ENCODE data around the gene TBL1X. TPM values are rescaled to one million over a fixed set of nuclear protein-coding genes. Genes with fewer than 3 reads are reported as not detected.

Gene TBL1X
- total and polyA plus RNA-seq, 2 of the 13 experiments (the other 11 are each of a cell fraction or from before 2014, with no cell fraction given): 17.6 to 19.9 TPM

DNA sequence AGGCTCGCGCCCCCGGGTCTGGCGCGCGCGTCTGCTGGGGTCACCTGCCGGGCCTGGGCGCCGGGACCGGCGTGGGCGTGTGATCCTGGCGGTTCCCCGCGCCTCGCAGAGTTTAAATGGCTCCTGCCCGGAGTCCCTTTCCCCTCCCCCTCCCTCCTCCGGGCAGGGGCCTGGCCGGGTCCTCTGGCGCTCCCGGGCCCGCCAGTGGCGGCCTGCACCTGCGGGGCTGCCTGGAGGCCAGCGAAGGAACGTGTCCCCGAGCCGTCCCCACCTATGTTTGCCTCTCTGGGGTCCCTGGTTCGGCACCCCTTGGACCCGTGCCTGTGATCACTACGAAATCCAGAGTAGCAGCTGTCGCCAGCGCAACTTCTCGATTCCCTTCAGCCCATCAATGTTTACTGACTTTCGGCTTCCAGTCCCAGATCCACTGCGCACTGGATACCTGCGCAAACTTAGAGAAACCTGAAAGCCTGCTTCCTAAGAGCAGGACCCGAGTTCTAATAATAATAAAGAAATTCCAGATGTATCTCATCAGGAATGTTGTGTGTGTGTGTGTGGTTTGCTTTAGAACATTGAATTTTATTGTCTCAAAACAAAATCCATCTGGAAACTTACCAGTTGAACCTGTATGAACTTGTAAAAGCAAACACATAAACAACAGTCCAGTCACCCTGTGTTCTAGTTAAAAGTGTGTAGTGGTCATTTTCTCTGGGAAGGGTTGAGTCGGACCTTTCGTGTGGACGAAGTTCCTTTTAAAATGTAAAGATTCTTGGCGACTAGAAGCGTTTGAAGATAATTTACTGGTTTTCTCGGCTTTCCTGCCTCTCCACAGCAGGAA lies 322.2 kb downstream of the TBL1X start (continued):
- TF ChIP-seq DMTF1 (CRISPR knock-in tag; IDR thresholded peaks at IDR 0.05) (no peak), MLLT10 (CRISPR knock-in tag; IDR thresholded peaks at IDR 0.05) (no peak), ZNF691 (CRISPR knock-in tag; IDR thresholded peaks at IDR 0.05; ENCODE audit: borderline replicate concordance, low read depth) (no peak), TOPORS (CRISPR knock-in tag; IDR thresholded peaks at IDR 0.05) (no peak), GABPB1 (CRISPR knock-in tag; IDR thresholded peaks at IDR 0.05) (0 out of 2 replicates have a peak, but pooled peaks have one; percentile 12), ZFX (CRISPR knock-in tag; IDR thresholded peaks at IDR 0.05; ENCODE audit: low read depth) (peak; percentile 47; the same call in 1 of the 2 replicates), SIN3B (IDR thresholded peaks at IDR 0.05; ENCODE audit: low read length) (no peak)
- TF ChIP-seq, protein P1, sequence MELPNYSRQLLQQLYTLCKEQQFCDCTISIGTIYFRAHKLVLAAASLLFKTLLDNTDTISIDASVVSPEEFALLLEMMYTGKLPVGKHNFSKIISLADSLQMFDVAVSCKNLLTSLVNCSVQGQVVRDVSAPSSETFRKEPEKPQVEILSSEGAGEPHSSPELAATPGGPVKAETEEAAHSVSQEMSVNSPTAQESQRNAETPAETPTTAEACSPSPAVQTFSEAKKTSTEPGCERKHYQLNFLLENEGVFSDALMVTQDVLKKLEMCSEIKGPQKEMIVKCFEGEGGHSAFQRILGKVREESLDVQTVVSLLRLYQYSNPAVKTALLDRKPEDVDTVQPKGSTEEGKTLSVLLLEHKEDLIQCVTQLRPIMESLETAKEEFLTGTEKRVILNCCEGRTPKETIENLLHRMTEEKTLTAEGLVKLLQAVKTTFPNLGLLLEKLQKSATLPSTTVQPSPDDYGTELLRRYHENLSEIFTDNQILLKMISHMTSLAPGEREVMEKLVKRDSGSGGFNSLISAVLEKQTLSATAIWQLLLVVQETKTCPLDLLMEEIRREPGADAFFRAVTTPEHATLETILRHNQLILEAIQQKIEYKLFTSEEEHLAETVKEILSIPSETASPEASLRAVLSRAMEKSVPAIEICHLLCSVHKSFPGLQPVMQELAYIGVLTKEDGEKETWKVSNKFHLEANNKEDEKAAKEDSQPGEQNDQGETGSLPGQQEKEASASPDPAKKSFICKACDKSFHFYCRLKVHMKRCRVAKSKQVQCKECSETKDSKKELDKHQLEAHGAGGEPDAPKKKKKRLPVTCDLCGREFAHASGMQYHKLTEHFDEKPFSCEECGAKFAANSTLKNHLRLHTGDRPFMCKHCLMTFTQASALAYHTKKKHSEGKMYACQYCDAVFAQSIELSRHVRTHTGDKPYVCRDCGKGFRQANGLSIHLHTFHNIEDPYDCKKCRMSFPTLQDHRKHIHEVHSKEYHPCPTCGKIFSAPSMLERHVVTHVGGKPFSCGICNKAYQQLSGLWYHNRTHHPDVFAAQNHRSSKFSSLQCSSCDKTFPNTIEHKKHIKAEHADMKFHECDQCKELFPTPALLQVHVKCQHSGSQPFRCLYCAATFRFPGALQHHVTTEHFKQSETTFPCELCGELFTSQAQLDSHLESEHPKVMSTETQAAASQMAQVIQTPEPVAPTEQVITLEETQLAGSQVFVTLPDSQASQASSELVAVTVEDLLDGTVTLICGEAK (IDR thresholded peaks at IDR 0.05): no peak
- TF ChIP-seq, protein P1 (CRISPR knock-in tag; IDR thresholded peaks at IDR 0.05): no peak
